22Rv1 (cell line): Measurements from ENCODE around the gene RNF38.

Experiments used
- ZFX ChIP-seq: fragments of 450-650 bp; IDR thresholded peaks from 2 replicates; pipeline ENCODE4 v1.6.1; 2017; ENCODE audit warnings: antibody characterized with exemption, borderline replicate concordance
- TF ChIP-seq, protein P1 (sequence below): fragments of 450-650 bp; IDR thresholded peaks from 2 replicates; pipeline ENCODE4 v1.5.1; 2017; ENCODE audit warnings: mild to moderate bottlenecking

DNA sequence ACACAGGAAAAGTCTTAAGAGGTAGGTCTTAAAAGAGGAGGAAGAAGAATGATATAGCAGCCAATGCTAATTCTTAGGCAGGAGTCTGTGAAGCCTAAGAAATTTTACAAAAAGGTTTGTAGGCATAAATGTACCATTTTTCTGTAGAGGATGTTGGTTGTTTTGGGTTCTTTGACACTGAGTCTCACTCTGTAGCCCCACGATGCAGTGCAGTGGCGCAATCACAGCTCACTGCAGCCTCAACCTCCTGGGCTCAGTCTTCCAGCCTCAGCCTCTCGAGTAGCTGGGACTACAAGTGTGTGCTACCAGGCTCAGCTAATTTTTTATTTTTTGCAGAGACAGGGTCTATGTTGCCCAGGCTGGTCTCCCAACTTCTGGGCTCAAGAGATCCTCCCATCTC, 37.7 kb upstream of the RNF38 start:
- TF ChIP-seq, protein P1, sequence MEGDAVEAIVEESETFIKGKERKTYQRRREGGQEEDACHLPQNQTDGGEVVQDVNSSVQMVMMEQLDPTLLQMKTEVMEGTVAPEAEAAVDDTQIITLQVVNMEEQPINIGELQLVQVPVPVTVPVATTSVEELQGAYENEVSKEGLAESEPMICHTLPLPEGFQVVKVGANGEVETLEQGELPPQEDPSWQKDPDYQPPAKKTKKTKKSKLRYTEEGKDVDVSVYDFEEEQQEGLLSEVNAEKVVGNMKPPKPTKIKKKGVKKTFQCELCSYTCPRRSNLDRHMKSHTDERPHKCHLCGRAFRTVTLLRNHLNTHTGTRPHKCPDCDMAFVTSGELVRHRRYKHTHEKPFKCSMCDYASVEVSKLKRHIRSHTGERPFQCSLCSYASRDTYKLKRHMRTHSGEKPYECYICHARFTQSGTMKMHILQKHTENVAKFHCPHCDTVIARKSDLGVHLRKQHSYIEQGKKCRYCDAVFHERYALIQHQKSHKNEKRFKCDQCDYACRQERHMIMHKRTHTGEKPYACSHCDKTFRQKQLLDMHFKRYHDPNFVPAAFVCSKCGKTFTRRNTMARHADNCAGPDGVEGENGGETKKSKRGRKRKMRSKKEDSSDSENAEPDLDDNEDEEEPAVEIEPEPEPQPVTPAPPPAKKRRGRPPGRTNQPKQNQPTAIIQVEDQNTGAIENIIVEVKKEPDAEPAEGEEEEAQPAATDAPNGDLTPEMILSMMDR = no peak
- no peak for TF ChIP-seq ZFX
